ENCODE results near the gene IL1RL1. TPM values are rescaled to one million over a fixed set of nuclear protein-coding genes. Genes with fewer than 3 reads are reported as not detected.

The IL1RL1 gene
- total RNA-seq, 1 donor from 2014 or later, result 144 TPM

Other genes starting within 250 kb of the IL1RL1 start
- 5.5 and 17.3 TPM in 2 replicates for gene IL1R1, start 168.8 kb upstream of the IL1RL1 start, total RNA-seq
- gene IL1RL2, start 124.5 kb upstream of the IL1RL1 start, total RNA-seq, result 0.20 and 0.81 TPM in 2 replicates
- gene IL18R1, start 44.2 kb downstream of the IL1RL1 start, total RNA-seq, result 3.7 and 8.3 TPM in 2 replicates
- under 0.01 TPM in 1 of 2 replicates, not detected in the other for gene IL18RAP, start 111.6 kb downstream of the IL1RL1 start, total RNA-seq
- not detected in 2 replicates for gene SLC9A4, start 161.7 kb downstream of the IL1RL1 start, total RNA-seq